ENCODE results near the gene RABL6. TPM values are rescaled to one million over a fixed set of nuclear protein-coding genes. Genes with fewer than 3 reads are reported as not detected.

The RABL6 gene
- polyA plus RNA-seq, 2 donors = 46.5 to 61.7 TPM

GRCh38 chr9:136803551-136804508 is 3.9 kb upstream of the RABL6 start:
- no peaks in the 10 kb centered on the region for H3K27me3 ChIP-seq (ENCODE audit: control insufficient read depth in 1 of 2, insufficient read depth in 2 of 2, low read length in 2 of 2)
- no peaks in the 10 kb centered on the region for H3K9me3 ChIP-seq (ENCODE audit: control insufficient read depth in 2 of 2, insufficient read depth in 1 of 2, low read depth in 1 of 2, low read length in 1 of 2)
- 94 to 95% methylated on average over 22 of the region's 22 CpGs for WGBS, 2 donors
- no peaks in the 10 kb centered on the region for H3K36me3 ChIP-seq (ENCODE audit: control insufficient read depth in 2 of 2, insufficient read depth in 2 of 2, low read length in 1 of 2)
- no peak overlapping the region for H3K4me3 ChIP-seq (ENCODE audit: low read depth in 1 of 2, low read length in 2 of 2)
- peaks cover 16 to 38% of the 10 kb centered on the region in 2 donors for H3K4me1 ChIP-seq (ENCODE audit: control insufficient read depth in 2 of 2, insufficient read depth in 2 of 2, low read length in 1 of 2)
- H3K27ac ChIP-seq (ENCODE audit: low read depth in 2 of 2, low read length in 1 of 2) = no peak overlapping the region

DNA sequence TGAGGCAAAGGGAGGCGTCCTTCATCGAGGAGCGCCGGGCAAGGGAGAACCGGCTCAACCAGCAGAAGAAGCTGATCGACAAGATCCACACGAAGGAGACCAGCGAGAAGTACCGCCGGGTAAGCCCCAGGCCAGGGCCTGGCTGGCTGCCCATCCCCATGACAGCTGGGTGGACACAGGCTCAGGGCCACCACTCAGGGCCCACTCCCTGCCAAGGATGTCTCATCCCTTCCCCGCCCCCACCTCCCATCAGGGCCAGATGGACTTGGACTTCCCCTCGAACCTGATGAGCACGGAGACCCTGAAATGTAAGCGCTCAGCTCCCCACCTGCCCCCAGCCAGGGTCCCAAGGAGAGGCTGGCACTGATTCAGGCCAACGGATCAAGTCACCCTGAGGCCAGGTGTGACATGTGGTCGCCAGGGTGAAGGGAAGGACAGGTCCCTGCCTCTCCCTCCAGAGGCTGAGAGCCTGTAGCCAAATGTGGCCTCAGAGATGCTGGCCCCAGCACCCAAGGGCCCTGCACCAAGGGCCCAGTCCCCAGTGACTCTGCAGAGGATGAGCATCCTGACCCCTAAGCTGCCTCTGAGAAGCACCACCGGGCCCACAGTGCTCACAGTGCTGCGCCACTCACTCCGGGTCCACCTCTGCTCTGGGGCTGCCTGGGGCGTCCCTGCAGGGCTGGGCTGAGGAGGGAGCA is 3.1 kb upstream of the RABL6 start:
- no peak overlapping the region for H3K27ac ChIP-seq (ENCODE audit: low read depth in 2 of 2, low read length in 1 of 2)
- H3K27me3 ChIP-seq (ENCODE audit: control insufficient read depth in 1 of 2, insufficient read depth in 2 of 2, low read length in 2 of 2) = no peaks in the 10 kb centered on the region
- no peak overlapping the region for H3K4me3 ChIP-seq (ENCODE audit: low read depth in 1 of 2, low read length in 2 of 2)
- H3K9me3 ChIP-seq (ENCODE audit: control insufficient read depth in 2 of 2, insufficient read depth in 1 of 2, low read depth in 1 of 2, low read length in 1 of 2) = no peaks in the 10 kb centered on the region
- H3K36me3 ChIP-seq (ENCODE audit: control insufficient read depth in 2 of 2, insufficient read depth in 2 of 2, low read length in 1 of 2) = no peaks in the 10 kb centered on the region
- H3K4me1 ChIP-seq (ENCODE audit: control insufficient read depth in 2 of 2, insufficient read depth in 2 of 2, low read length in 1 of 2) = peaks cover 11 to 35% of the 10 kb centered on the region in 2 donors
- whole genome bisulfite sequencing, 2 donors = 87 to 90% methylated on average over 20 of the region's 20 CpGs

DNA sequence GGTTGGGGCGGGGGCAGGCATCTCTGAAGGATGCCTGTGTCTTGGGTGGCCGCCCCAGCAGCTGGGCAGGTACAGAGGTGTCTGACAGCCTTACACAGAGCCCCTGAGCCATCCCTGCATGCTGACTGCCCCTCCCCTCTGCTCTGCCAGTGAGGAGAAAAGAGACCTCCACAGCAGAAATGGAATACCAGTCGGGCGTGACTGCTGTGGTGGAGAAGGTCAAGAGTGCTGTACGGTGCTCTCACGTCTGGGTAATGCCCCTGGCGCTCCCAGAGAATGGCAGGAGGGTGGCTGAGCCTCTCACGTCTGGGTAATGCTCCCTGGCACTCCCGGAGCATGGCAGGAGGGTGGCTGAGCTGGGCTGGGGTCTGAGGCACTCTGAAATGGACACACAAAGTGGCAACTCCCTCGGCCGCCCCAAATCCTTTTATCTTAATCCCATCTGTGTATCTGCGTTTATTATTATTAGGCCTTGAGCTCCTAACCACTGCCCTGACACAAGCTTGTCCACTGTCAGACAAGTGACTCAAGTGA is 2.5 kb upstream of the RABL6 start:
- Histone ChIP-seq H3K4me3 (ENCODE audit: low read depth in 1 of 2, low read length in 2 of 2) (no peak overlapping the region), H3K27me3 (ENCODE audit: control insufficient read depth in 1 of 2, insufficient read depth in 2 of 2, low read length in 2 of 2) (no peaks in the 10 kb centered on the region), H3K4me1 (ENCODE audit: control insufficient read depth in 2 of 2, insufficient read depth in 2 of 2, low read length in 1 of 2) (peaks cover 12 to 34% of the 10 kb centered on the region in 2 donors), H3K36me3 (ENCODE audit: control insufficient read depth in 2 of 2, insufficient read depth in 2 of 2, low read length in 1 of 2) (no peaks in the 10 kb centered on the region), H3K9me3 (ENCODE audit: control insufficient read depth in 2 of 2, insufficient read depth in 1 of 2, low read depth in 1 of 2, low read length in 1 of 2) (no peaks in the 10 kb centered on the region), H3K27ac (ENCODE audit: low read depth in 2 of 2, low read length in 1 of 2) (no peak overlapping the region)
- 90 to 92% methylated on average over 12 of the region's 12 CpGs for WGBS, 2 donors

GRCh38 chr9:136806067-136806466 is 1.7 kb upstream of the RABL6 start:
- Histone ChIP-seq H3K27me3 (ENCODE audit: control insufficient read depth in 1 of 2, insufficient read depth in 2 of 2, low read length in 2 of 2) (no peaks in the 10 kb centered on the region), H3K36me3 (ENCODE audit: control insufficient read depth in 2 of 2, insufficient read depth in 2 of 2, low read length in 1 of 2) (no peaks in the 10 kb centered on the region), H3K4me1 (ENCODE audit: control insufficient read depth in 2 of 2, insufficient read depth in 2 of 2, low read length in 1 of 2) (peaks cover 9 to 30% of the 10 kb centered on the region in 2 donors), H3K27ac (ENCODE audit: low read depth in 2 of 2, low read length in 1 of 2) (no peak overlapping the region), H3K9me3 (ENCODE audit: control insufficient read depth in 2 of 2, insufficient read depth in 1 of 2, low read depth in 1 of 2, low read length in 1 of 2) (no peaks in the 10 kb centered on the region), H3K4me3 (ENCODE audit: low read depth in 1 of 2, low read length in 2 of 2) (no peak overlapping the region)
- 97 to 98% methylated on average over 10 of the region's 10 CpGs for WGBS, 2 donors

GRCh38 chr9:136806631-136807201 is 1.0 kb upstream of the RABL6 start:
- WGBS, 2 donors = 55 to 69% methylated on average over 25 of the region's 25 CpGs
- Histone ChIP-seq H3K4me1 (ENCODE audit: control insufficient read depth in 2 of 2, insufficient read depth in 2 of 2, low read length in 1 of 2) (peaks cover 9 to 30% of the 10 kb centered on the region in 2 donors), H3K9me3 (ENCODE audit: control insufficient read depth in 2 of 2, insufficient read depth in 1 of 2, low read depth in 1 of 2, low read length in 1 of 2) (no peaks in the 10 kb centered on the region), H3K4me3 (ENCODE audit: low read depth in 1 of 2, low read length in 2 of 2) (peak overlapping the region; percentile 87 to 99), H3K36me3 (ENCODE audit: control insufficient read depth in 2 of 2, insufficient read depth in 2 of 2, low read length in 1 of 2) (no peaks in the 10 kb centered on the region), H3K27me3 (ENCODE audit: control insufficient read depth in 1 of 2, insufficient read depth in 2 of 2, low read length in 2 of 2) (no peaks in the 10 kb centered on the region), H3K27ac (ENCODE audit: low read depth in 2 of 2, low read length in 1 of 2) (peak overlapping the region; percentile 97)

- Histone ChIP-seq H3K27me3 (ENCODE audit: control insufficient read depth in 1 of 2, insufficient read depth in 2 of 2, low read length in 2 of 2) (no peaks in the 10 kb centered on the region), H3K27ac (ENCODE audit: low read depth in 2 of 2, low read length in 1 of 2) (peak overlapping the region; percentile 81 to 97), H3K9me3 (ENCODE audit: control insufficient read depth in 2 of 2, insufficient read depth in 1 of 2, low read depth in 1 of 2, low read length in 1 of 2) (no peaks in the 10 kb centered on the region), H3K36me3 (ENCODE audit: control insufficient read depth in 2 of 2, insufficient read depth in 2 of 2, low read length in 1 of 2) (peaks cover 0 to 5% of the 10 kb centered on the region in 2 donors), H3K4me1 (ENCODE audit: control insufficient read depth in 2 of 2, insufficient read depth in 2 of 2, low read length in 1 of 2) (peaks cover 9 to 30% of the 10 kb centered on the region in 2 donors), H3K4me3 (ENCODE audit: low read depth in 1 of 2, low read length in 2 of 2) (peak overlapping the region; percentile 87 to 99)
- 0 to 1% methylated on average over 59 to 93 of the region's 93 CpGs for WGBS, 2 donors
These were observed 492 bp downstream of the RABL6 start for GRCh38 chr9:136808075-136808805.

DNA sequence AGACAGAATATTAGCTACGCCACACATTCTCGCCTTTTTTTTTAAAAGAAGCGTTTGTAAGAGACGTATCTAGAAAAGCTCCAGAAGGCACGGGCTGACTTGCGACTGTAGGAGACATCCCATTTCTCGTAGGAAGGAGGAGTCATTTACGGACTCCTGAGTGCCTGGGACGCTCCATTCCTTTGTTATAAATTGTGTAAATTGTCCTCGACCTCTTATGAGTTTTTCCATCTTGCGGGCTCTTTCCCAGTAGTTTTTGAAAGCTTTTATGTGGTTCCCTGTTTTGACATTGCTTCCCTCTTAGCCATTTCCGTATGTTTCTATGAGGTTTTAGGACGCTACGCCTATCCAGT is 1.0 kb downstream of the RABL6 start:
- H3K27ac ChIP-seq (ENCODE audit: low read depth in 2 of 2, low read length in 1 of 2) = peak overlapping the region in 1 of 2 donors; percentile 97
- WGBS, 2 donors = 3% methylated on average over 14 of the region's 14 CpGs
- no peaks in the 10 kb centered on the region for H3K27me3 ChIP-seq (ENCODE audit: control insufficient read depth in 1 of 2, insufficient read depth in 2 of 2, low read length in 2 of 2)
- H3K36me3 ChIP-seq (ENCODE audit: control insufficient read depth in 2 of 2, insufficient read depth in 2 of 2, low read length in 1 of 2) = peaks cover 0 to 5% of the 10 kb centered on the region in 2 donors
- peak overlapping the region; percentile 87 to 99 for H3K4me3 ChIP-seq (ENCODE audit: low read depth in 1 of 2, low read length in 2 of 2)
- peaks cover 9 to 30% of the 10 kb centered on the region in 2 donors for H3K4me1 ChIP-seq (ENCODE audit: control insufficient read depth in 2 of 2, insufficient read depth in 2 of 2, low read length in 1 of 2)
- H3K9me3 ChIP-seq (ENCODE audit: control insufficient read depth in 2 of 2, insufficient read depth in 1 of 2, low read depth in 1 of 2, low read length in 1 of 2) = no peaks in the 10 kb centered on the region

DNA sequence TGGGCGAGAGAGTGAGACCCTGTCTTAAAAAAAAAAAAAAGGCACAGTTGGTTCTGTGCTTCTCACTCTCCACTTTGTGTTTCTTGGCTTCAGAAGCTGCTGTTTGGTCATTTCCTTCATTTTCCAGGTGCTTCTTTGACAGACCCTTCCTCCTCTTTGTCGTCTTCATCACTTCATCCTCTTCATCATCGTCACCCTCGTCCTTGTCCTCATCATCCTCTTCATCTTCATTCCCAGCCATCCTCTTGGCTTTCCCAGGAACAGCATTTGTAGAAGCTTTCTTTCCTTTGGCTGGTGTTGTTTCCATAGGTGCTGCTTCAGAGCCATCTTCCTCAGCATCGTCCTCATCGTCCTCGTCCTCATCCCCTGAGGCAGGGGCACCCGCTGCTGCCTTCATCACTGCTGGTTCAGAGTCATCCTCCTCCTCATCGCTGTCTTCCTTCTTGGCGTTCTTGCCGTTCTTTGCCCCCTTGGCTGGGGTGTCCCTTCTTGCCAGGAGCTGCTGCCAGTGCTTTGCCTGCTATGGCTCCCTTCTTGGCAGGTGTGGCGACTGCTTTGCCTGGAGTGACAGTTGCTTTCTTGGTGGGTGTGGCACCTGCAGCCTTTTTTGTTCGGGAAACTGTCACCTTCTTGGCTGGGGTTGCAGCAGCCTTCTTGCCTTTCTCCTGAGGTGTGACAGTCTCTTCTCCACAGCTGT is 7.1 kb downstream of the RABL6 start:
- H3K36me3 ChIP-seq (ENCODE audit: control insufficient read depth in 2 of 2, insufficient read depth in 2 of 2, low read length in 1 of 2) = peaks cover 0 to 5% of the 10 kb centered on the region in 2 donors
- no peaks in the 10 kb centered on the region for H3K27me3 ChIP-seq (ENCODE audit: control insufficient read depth in 1 of 2, insufficient read depth in 2 of 2, low read length in 2 of 2)
- no peak overlapping the region for H3K27ac ChIP-seq (ENCODE audit: low read depth in 2 of 2, low read length in 1 of 2)
- H3K9me3 ChIP-seq (ENCODE audit: control insufficient read depth in 2 of 2, insufficient read depth in 1 of 2, low read depth in 1 of 2, low read length in 1 of 2) = no peaks in the 10 kb centered on the region
- H3K4me3 ChIP-seq (ENCODE audit: low read depth in 1 of 2, low read length in 2 of 2) = no peak overlapping the region
- no peaks in the 10 kb centered on the region for H3K4me1 ChIP-seq (ENCODE audit: control insufficient read depth in 2 of 2, insufficient read depth in 2 of 2, low read length in 1 of 2)
- 89 to 91% methylated on average over 13 of the region's 13 CpGs for WGBS, 2 donors

Data from esophagus (tissue), 2 donors.